Kidney (tissue), 14 donors: ENCODE measurements around the gene CC2D1B. TPM values are rescaled to one million over a fixed set of nuclear protein-coding genes. Genes with fewer than 3 reads are reported as not detected.
"Not testable (repeated sequence)": the region's sequence is repeated elsewhere in the genome, so short reads cannot be mapped to it uniquely, and the experiment has no call there.

Source experiments
- DNase-seq, 5 donors: peaks; one replicate each; pipeline ENCODE4 v3.0.0-alpha.2; 2013 to 2020
- FAIRE-seq: peaks from 2 replicates; lab custom pipeline; 2012; peaks lifted over from hg19 to GRCh38; lab: Jason Lieb, UNC
- H3K27ac ChIP-seq, 2 donors: one replicate each; pipeline ENCODE4 v1.7.0; 2013; ENCODE audit warnings: low read depth in 2 of 2, low read length in 2 of 2, inconsistent platforms in 1 of 2
- H3K27me3 ChIP-seq: one replicate; pipeline ENCODE4 v1.7.1; 2013; ENCODE audit warnings: low read length, inconsistent platforms; ENCODE audit not compliant: control insufficient read depth, insufficient read depth
- H3K36me3 ChIP-seq, 3 donors: one replicate each; pipeline versions ENCODE4 v1.7.0 to v1.7.1; 2013; ENCODE audit warnings: low read length in 3 of 3, control low read depth in 1 of 3, inconsistent platforms in 1 of 3; ENCODE audit not compliant: insufficient read depth in 3 of 3, control insufficient read depth in 2 of 3
- H3K4me1 ChIP-seq, 3 donors: one replicate each; pipeline versions ENCODE4 v1.7.0 to v1.7.1; 2013; ENCODE audit warnings: low read length in 3 of 3, inconsistent platforms in 1 of 3, low read depth in 1 of 3; ENCODE audit not compliant: control insufficient read depth in 2 of 3, insufficient read depth in 2 of 3
- H3K4me3 ChIP-seq, 3 donors: one replicate each; pipeline versions ENCODE4 v1.7.0 to v1.8.1; 2013; ENCODE audit warnings: low read length in 3 of 3, control low read depth in 1 of 3, inconsistent platforms in 1 of 3
- H3K9ac ChIP-seq, 3 donors: one replicate each; pipeline versions ENCODE4 v1.7.0 to v1.7.1; 2013; ENCODE audit warnings: low read length in 3 of 3, control low read depth in 1 of 3, inconsistent platforms in 1 of 3
- H3K9me3 ChIP-seq, 3 donors: one replicate each; pipeline versions ENCODE4 v1.7.0 to v1.7.1; 2013; ENCODE audit warnings: low read length in 3 of 3, control low read depth in 1 of 3, inconsistent platforms in 1 of 3; ENCODE audit not compliant: control insufficient read depth in 2 of 3, insufficient read depth in 1 of 3
- intact Hi-C: fragments of 100-400 bp; cut with DNase I; formaldehyde crosslinking; loops from one replicate; pipeline ENCODE4 v1.11.1; 2022
- polyA plus RNA-seq: library from polyadenylated mRNA; stranded (reverse); fragments of 350-450 nt; fragmentation: Illumina TruSeq; extraction: RNeasy Lipid Tissue Mini Kit (QIAGEN cat#74804); gene quantifications from one replicate; pipeline ENCODE4 v1.2.3, GENCODE V29; 2014; ENCODE audit warnings: low read depth, low replicate concordance; ENCODE audit not compliant: insufficient read depth
- total RNA-seq: library from RNA; stranded (reverse); fragmentation: NEBNext Ultra II Directional; extraction: Animal tissue kit (Norgen Biotek cat#: 25700); gene quantifications from one replicate; pipeline ENCODE4 v1.2.1, GENCODE V29; 2021
- TF ChIP-seq, protein P1 (sequence below): IDR thresholded peaks from 3 replicates; pipeline ENCODE4 v1.5.1; 2012; ENCODE audit warnings: mild to moderate bottlenecking, moderate library complexity, borderline replicate concordance; ENCODE audit not compliant: insufficient read depth; ENCODE audit errors: extremely low read depth
- donor health status: control.
- donor health status: control.
- donor health status: control.
- donor health status: control.
- donor health status: control.
- donor health status: DM: yes; HTN: yes; CAD: no.
- donor health status: Normal renal cell carcinoma (clear cell type).

The CC2D1B gene
- total and polyA plus RNA-seq, 2 donors from 2014 or later, result 26.9 to 42.5 TPM

- H3K9me3 ChIP-seq, result no peaks in the 10 kb centered on the region
- no peaks in the 10 kb centered on the region for H3K27me3 ChIP-seq
- no peak overlapping the region for H3K27ac ChIP-seq
- intact Hi-C loops, result no loop called here
- TF ChIP-seq, protein P1, sequence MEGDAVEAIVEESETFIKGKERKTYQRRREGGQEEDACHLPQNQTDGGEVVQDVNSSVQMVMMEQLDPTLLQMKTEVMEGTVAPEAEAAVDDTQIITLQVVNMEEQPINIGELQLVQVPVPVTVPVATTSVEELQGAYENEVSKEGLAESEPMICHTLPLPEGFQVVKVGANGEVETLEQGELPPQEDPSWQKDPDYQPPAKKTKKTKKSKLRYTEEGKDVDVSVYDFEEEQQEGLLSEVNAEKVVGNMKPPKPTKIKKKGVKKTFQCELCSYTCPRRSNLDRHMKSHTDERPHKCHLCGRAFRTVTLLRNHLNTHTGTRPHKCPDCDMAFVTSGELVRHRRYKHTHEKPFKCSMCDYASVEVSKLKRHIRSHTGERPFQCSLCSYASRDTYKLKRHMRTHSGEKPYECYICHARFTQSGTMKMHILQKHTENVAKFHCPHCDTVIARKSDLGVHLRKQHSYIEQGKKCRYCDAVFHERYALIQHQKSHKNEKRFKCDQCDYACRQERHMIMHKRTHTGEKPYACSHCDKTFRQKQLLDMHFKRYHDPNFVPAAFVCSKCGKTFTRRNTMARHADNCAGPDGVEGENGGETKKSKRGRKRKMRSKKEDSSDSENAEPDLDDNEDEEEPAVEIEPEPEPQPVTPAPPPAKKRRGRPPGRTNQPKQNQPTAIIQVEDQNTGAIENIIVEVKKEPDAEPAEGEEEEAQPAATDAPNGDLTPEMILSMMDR, result no peak
- no peaks in the 10 kb centered on the region for H3K36me3 ChIP-seq
- no peak for FAIRE-seq
- no peak overlapping the region for H3K4me3 ChIP-seq
- no peak for DNase-seq
- H3K4me1 ChIP-seq, result peaks cover 0 to 4% (median 0%) of the 10 kb centered on the region in 3 donors
- H3K9ac ChIP-seq, result no peak overlapping the region
Observed at GRCh38 chr1:52386458-52386857, 20.5 kb upstream of the CC2D1B start.

DNA sequence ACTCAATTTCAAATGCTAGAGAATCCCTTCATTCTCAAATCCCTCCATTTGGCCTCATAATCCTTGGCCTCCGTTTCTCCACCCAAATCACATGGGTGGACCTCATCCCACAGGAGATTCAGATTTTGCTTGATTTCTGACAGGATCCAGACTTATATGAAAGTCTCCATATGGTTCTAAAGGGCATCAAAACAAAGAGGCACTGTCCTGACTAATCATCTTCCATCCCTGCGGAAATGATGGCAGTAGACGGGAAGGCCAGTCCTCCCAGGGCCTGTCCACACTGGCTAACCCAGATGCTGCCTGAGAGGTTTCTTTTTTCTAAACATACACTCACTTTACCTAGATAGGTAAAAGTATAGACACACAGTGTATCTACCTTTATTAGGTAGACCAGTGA lies 19.4 kb upstream of the CC2D1B start:
- H3K9me3 ChIP-seq, result no peaks in the 10 kb centered on the region
- H3K4me1 ChIP-seq, result peaks cover 0 to 4% (median 0%) of the 10 kb centered on the region in 3 donors

DNA sequence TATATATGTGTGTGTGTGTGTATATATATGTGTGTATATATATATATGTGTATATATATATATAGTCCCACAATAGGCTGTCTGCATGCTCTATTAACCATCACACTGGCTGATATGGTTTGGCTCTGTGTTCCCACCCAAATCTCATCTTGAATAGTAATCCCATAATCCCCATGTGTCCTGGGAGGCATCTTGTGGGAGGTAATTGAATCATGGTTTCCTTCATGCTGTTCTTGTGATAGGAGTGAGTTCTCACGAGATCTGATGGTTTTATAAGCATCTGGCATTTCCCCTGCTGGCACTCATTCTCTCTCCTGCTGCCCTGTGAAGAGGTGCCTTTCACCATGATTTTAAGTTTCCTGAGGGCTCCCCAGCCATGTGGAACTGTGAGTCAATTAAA lies 3.8 kb upstream of the CC2D1B start:
- H3K9me3 ChIP-seq, intact Hi-C loops, DNase-seq, FAIRE-seq, H3K27me3 ChIP-seq, H3K9ac ChIP-seq, H3K4me1 ChIP-seq, H3K36me3 ChIP-seq, H3K27ac ChIP-seq, H3K4me3 ChIP-seq: not testable (repeated sequence)

More for the DNA sequence above, 19.4 kb upstream of the CC2D1B start:
- DNase-seq (no peak), FAIRE-seq (no peak)
- Histone ChIP-seq H3K36me3 (no peaks in the 10 kb centered on the region), H3K27ac (no peak overlapping the region), H3K9ac (no peak overlapping the region), H3K27me3 (no peaks in the 10 kb centered on the region), H3K4me3 (no peak overlapping the region)
- intact Hi-C loops, result no loop called here
- TF ChIP-seq, protein P1, result no peak

DNA sequence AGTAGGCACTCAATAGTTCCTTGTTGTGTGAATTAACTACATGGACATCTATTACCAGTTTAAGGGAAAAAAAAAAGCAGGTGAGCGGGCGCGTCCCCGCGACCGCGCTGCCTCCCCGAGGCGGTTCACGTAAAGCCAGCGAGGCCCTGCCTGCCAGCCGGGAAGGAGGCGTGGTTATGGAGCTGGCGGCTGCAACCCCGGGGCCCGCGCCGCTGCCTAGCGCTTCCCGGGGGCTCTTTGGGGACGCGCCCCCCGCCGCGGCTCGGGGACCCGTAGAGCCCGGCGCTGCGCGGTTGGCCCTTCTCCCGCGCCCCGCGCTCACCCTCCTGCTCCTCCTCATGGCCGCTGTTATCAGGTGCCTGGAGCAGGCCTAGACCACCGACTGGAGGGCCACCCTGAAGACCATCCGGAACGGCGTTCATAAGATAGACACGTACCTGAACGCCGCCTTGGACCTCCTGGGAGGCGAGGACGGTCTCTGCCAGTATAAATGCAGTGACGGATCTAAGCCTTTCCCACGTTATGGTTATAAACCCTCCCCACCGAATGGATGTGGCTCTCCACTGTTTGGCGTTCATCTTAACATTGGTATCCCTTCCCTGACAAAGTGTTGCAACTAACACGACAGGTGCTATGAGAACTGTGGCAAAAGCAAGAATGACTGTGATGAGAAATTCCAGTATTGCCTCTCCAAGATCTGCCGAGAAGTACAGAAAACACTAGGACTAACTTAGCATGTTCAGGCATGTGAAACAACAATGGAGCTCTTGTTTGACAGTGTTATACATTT lies 2.6 kb upstream of the CC2D1B start:
- Histone ChIP-seq H3K4me1 (peaks cover 5 to 15% (median 8%) of the 10 kb centered on the region in 3 donors), H3K27ac (peak overlapping the region in 1 of 2 donors; percentile 37), H3K4me3 (peak overlapping the region; percentile 42 to 70 (median 57)), H3K9ac (peak overlapping the region; percentile 13 to 48 (median 22)), H3K9me3 (no peaks in the 10 kb centered on the region), H3K36me3 (no peaks in the 10 kb centered on the region), H3K27me3 (no peaks in the 10 kb centered on the region)
- no peak for FAIRE-seq
- intact Hi-C loops, result no loop called here
- DNase-seq, result peak in 4 of 5 donors; percentile 74 to 84 (median 80)
- TF ChIP-seq, protein P1, result no peak
